CD4-positive, alpha-beta T cell treated with Interleukin-4 for 4 hours (primary cell): Measurements from ENCODE around the gene MICAL3.
"Not testable (repeated sequence)": the region's sequence is repeated elsewhere in the genome, so short reads cannot be mapped to it uniquely, and the experiment has no call there.

ENCODE experiments used
- DNase-seq: peaks from one replicate; pipeline ENCODE4 v3.0.0-alpha.2; 2020

Gene MICAL3

GRCh38 chr22:17994424-17995108 lies 29.8 kb downstream of the MICAL3 start:
- no peak for DNase-seq

GRCh38 chr22:17992976-17993375 lies 31.4 kb downstream of the MICAL3 start:
- not testable (repeated sequence) for DNase-seq

- not testable (repeated sequence) for DNase-seq
Measured at GRCh38 chr22:17991992-17992391, 32.4 kb downstream of the MICAL3 start.

GRCh38 chr22:17990942-17991341 lies 33.4 kb downstream of the MICAL3 start:
- DNase-seq: no peak

- DNase-seq: no peak
Measured at GRCh38 chr22:17990147-17990546, 34.2 kb downstream of the MICAL3 start.

GRCh38 chr22:17988800-17989513 lies 35.4 kb downstream of the MICAL3 start:
- DNase-seq: no peak

- no peak for DNase-seq
Measured at GRCh38 chr22:17985606-17986005, 38.8 kb downstream of the MICAL3 start.

GRCh38 chr22:17985071-17985470 lies 39.3 kb downstream of the MICAL3 start:
- not testable (repeated sequence) for DNase-seq

GRCh38 chr22:17984114-17984513 lies 40.2 kb downstream of the MICAL3 start:
- DNase-seq: no peak

GRCh38 chr22:17982572-17983141 lies 41.7 kb downstream of the MICAL3 start:
- DNase-seq: no peak

- no peak for DNase-seq
Measured at GRCh38 chr22:17981497-17981896, 42.9 kb downstream of the MICAL3 start.

GRCh38 chr22:17980638-17981051 lies 43.7 kb downstream of the MICAL3 start:
- DNase-seq: peak; percentile 55

- no peak for DNase-seq
Measured at GRCh38 chr22:17980015-17980590, 44.3 kb downstream of the MICAL3 start.

- no peak for DNase-seq
Measured at GRCh38 chr22:17978027-17978426, 46.3 kb downstream of the MICAL3 start.

- DNase-seq: no peak
Measured at GRCh38 chr22:17977371-17977770, 47.0 kb downstream of the MICAL3 start.

GRCh38 chr22:17976121-17976520 lies 48.2 kb downstream of the MICAL3 start:
- DNase-seq: no peak

- no peak for DNase-seq
Measured at GRCh38 chr22:17974703-17975372, 49.5 kb downstream of the MICAL3 start.

- DNase-seq: no peak
Measured at GRCh38 chr22:17974087-17974486, 50.3 kb downstream of the MICAL3 start.

GRCh38 chr22:17973217-17973616 lies 51.1 kb downstream of the MICAL3 start:
- no peak for DNase-seq

- no peak for DNase-seq
Measured at GRCh38 chr22:17972385-17973191, 51.8 kb downstream of the MICAL3 start.

GRCh38 chr22:17971711-17972110 lies 52.6 kb downstream of the MICAL3 start:
- DNase-seq: no peak

- no peak for DNase-seq
Measured at GRCh38 chr22:17970201-17970708, 54.1 kb downstream of the MICAL3 start.
